Measurements from ENCODE around the gene RNASE1.

Gene RNASE1

DNA sequence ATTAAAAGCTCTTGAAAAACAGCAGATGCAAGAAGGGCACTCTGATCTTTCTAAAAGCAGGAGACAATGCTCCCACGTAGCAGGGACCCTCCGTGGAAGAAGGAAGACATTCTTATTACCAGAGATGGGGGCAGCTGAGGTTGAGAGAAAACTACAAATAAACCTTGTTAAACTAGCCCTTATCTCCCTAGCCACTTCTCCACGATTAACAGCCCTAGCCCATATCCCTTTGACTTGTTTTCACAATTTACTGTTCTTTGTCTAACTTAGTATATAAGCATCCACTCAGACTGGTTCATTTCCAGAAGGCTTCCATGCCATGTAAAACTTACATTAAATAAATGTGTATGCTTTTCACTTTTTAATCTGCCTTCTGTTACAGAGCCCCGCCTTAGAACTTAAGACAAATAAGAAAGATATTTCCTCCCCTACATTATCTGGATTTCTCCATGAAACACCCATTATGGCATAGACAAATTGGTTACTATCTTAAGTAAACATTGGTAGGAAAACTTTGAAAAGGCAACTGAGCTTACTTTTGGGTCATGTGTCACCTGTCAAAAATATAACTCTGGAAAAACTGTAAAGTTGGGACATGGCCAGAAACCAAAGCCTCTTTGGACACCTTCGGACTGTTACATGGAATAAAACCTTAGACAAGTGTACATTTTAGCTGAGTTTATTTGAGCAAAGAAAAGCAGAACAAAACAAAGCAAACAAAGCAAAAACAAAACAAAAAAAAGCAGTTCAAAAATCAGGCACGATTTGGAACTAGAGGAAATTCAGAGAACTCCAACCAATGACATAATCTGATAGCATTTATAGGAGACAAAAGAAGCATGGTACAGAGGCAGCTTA, 4.9 kb upstream of the RNASE1 start:
- DNase-seq: no peak

GRCh38 chr14:20805485-20805884, 2.8 kb upstream of the RNASE1 start:
- DNase-seq: no peak

DNA sequence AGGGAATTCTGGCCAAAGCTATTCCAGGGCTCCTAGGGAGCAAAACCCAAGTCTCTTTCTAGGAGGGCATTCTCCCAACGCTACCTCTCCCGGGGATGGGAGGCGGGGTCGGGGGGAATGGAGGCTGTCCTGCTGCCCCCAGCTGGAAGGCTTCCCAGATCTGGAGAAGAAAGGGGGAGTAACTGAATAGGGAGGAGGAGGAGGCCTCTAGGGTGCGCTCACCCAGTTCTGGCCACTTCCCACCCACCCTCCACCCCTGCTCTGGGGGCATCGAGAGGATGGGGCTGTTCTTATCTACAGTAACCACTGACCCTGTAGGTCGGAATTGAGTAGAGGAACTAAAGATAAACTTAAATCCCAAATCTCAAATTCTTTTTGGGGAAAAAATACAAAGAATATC, 579 bp upstream of the RNASE1 start:
- no peak for DNase-seq

DNA sequence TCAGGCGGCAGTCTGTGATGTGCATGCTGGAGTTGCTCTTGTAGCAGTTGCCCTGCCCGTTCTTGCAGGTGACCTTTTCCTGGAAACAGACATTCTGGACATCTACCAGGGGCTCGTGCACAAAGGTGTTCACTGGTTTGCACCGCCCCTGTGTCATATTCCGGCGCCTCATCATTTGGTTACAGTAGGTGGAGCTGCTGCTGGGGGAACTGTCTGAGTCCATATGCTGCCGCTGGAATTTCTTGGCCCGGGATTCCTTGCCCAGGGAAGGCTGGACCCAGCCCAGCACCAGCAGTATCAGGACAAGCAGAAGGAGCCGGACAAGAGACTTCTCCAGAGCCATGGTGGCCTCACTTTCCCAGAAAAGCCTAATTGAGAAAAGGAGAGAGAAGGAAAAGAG, 918 bp downstream of the RNASE1 start:
- DNase-seq: no peak

DNA sequence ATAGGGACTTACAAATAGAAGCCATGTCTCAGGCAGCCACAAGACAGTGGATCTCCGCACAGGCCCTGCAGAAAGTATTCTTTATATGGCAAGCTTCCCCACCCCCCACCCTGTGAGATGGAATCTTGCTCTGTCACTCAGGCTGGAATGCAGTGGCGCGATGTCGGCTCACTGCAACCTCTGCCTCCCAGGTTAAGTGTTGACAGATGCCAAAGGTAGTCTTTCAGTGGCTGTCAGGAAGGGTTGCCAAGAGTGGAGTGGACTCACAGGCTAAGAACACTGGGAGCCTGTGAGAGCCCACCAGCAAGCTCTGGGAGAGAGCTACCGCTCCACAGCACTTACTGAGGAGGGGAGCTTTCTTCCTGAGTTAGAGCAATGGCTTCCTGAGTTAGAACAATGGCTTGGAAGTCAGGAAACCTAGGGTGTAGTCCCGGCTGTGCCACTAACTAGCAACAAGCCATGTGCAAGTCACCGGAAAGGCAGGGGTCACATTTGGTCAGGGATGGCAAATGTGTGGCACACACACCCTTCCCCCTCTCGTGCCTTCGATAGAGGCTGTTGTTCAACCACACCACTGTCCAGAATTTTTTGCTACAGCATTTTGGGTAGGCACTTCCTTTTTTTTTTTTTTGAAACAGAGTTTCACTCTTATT, 2.6 kb downstream of the RNASE1 start:
- no peak for DNase-seq

GRCh38 chr14:20799456-20799891, 3.2 kb downstream of the RNASE1 start:
- no peak for DNase-seq

GRCh38 chr14:20798932-20799331, 3.7 kb downstream of the RNASE1 start:
- no peak for DNase-seq

GRCh38 chr14:20798318-20798717, 4.3 kb downstream of the RNASE1 start:
- no peak for DNase-seq

DNA sequence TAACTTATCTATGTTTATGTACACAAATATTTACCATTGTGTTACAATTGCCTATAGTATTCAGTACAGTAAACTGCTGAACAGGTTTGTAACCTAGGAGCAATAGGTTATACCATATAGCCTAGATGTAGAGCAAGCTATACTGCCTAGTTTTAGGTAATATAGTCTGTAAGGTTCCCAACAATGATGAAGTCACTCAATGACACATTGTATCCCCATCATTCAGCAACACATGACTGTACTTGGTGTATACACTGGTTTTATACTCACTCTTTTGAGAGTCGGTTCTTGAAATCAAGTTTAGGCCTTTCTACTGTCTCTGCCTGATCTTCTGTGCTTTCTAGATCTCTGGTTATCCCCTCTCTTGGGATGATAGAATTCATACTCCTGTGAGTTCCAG, 5.5 kb downstream of the RNASE1 start:
- DNase-seq: no peak

GRCh38 chr14:20794644-20795369, 7.8 kb downstream of the RNASE1 start:
- DNase-seq: no peak

DNA sequence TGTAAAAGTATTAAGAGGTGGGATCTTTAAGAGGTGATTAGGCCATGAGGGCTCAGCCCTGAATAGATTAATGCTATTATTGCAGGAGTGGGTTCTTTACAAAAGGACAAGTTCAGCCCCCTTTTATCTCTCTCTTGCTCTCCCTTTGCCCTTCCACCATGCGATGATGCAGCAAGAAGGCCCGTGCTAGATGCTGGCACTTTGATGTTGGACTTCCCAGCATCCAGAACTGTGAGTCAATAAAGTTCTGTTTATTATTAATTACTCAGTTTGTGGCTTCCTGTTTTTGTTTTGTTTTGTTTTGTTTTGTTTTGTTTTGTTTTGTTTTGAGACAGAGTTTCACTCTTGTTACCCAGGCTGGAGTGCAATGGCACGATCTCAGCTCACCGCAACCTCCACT, 10.1 kb downstream of the RNASE1 start:
- DNase-seq: no peak

DNA sequence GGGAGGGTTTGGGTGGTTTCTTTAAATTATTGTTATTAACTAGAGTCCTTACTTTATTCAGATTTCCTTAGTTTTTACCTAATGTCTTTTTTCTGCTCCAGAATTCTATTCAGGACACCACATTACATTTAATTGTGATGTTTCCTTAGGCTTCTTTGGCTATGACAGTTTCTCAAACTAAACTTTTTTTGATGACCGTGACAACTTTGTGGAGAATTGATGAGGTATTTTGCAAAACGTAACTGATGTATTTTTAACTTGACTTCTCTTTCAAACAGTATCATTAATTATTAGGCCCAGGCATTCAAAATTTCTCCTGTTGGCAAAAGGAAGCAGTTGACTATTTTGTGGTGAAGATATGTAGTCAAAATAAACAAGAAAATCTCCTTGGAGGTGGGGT, 11.0 kb downstream of the RNASE1 start:
- no peak for DNase-seq

- DNase-seq: no peak
These were observed 11.5 kb downstream of the RNASE1 start for GRCh38 chr14:20791187-20791586.

DNA sequence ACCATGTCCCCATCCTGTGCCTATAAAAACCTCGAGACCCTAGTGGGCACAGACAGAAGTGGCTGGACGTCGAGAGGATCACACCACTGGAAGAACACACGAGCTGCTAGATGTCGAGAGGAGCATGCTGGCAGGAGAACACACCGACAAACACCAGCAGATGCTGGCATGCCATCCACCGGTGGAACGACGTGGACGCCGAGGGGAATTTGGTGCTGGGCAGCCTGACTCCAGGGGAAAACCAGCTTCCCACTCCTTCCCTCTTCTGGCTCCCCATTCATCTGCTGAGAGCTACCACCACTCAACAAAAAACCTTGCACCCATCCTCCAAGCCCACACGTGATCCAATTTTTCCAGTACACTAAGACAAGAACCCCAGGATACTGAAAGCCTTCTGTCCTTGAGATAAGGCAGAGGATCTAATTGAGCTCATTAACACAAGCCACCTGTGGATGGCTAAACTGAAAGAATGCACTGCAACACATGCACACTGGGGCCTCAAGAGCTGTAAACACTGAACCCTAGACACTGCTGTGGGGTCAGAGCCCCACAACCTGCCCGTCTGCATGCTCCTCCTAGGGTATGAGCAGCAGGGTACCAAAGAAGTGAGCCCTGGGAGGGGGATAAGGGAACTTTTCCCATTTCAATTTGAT, 12.1 kb downstream of the RNASE1 start:
- no peak for DNase-seq

GRCh38 chr14:20789230-20789813, 13.3 kb downstream of the RNASE1 start:
- no peak for DNase-seq

GRCh38 chr14:20787025-20787424, 15.6 kb downstream of the RNASE1 start:
- DNase-seq: no peak

DNA sequence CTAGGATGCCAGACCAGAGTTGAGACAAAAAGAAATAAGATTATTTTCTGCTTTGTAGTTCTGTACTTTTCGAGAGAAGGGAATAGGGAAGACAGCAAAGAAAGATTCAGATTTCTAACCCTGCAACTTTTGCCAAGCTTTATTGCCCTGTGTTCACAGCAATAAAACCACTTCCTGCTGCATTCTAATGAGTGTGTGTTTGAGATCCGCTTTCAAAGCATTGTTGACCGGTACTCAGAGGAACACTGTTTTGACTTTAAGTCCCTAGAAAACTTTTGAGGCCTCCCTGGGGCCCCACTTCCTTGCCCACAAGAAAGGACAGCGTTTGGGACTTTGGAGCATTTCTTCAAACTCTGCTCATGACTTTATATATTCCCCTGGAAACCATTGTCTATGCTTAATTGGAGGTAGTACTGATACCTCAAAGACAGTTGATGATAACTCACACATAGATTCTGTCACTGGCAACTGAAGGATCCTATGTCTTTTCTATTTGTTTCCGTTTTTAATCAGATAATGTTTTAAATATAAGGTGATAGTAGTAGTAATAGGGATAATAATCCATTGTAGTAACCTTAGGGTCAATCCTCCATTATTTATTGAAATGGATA, 20.3 kb downstream of the RNASE1 start:
- DNase-seq: no peak

GRCh38 chr14:20781803-20782202, 20.8 kb downstream of the RNASE1 start:
- DNase-seq: no peak

DNA sequence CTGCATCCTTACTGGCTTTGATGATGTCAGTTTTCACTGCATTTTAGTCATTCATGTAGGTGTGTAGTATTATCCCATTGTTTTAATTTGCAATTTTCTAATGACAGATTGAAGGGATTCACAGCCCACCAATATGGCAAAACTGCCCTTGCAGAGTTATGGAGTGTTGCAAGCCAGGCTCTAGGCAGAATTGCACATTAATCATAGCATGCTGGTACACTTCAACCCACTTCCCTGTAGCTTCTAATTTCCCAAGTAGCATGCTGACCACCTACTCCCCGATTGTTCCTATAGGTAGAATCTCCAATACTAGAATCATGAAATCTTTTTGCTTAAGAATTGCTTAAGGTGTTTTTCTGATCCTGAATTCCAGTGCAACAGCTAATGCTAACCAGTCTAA, 26.7 kb downstream of the RNASE1 start:
- DNase-seq: no peak

GRCh38 chr14:20775043-20775442, 27.6 kb downstream of the RNASE1 start:
- DNase-seq: no peak

- no peak for DNase-seq
These were observed 28.3 kb downstream of the RNASE1 start for GRCh38 chr14:20774258-20774824.

DNA sequence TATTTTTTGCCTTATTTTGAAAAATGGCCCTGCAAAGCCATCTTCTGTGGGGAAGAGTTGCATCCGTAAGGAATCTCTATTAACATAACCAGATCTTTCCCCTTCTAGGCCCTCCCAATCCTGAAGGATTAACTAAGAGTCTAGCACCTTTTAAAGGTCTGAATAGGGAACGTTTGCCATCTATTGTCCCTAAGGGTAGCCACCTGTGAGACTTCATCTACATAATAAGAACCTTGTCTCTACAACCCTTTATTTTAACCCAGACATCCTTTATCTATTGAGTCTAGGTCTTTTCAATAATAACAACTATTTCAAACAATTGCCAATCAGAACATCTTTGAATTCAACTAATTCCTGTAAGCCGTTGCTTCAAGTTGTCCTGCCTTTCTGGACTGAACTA, 30.0 kb downstream of the RNASE1 start:
- DNase-seq: no peak

Data from amniotic stem cell (primary cell).